PC-9 (cell line): ENCODE measurements around the gene C1QTNF7. TPM values are rescaled to one million over a fixed set of nuclear protein-coding genes. Genes with fewer than 3 reads are reported as not detected.

Experiments used
- BruUV-seq: library from RNA; stranded (reverse); fragments of 400-500 nt; replicated peaks from 2 replicates; lab custom pipeline; 2021; lab: Mats Ljungman, UMichigan
- CTCF ChIA-PET: fragments of 300-600 bp; sonication (Branson Sonifier 250); formaldehyde crosslinking; loops from one replicate; lab custom pipeline; 2022; ENCODE audit warnings: antibody characterized with exemption; lab: Charles Lee
- POLR2A ChIA-PET: fragments of 300-600 bp; sonication (Branson Sonifier 250); formaldehyde crosslinking; loops from one replicate; lab custom pipeline; 2022; ENCODE audit warnings: antibody characterized with exemption; ENCODE audit not compliant: unreplicated experiment; lab: Charles Lee
- DNase-seq, 2 experiments: peaks; one replicate each; pipeline versions ENCODE4 v3.0.0 to v3.0.0-alpha.2; 2015 to 2022; ENCODE audit warnings: mixed read lengths in 1 of 2
- H2AFZ ChIP-seq: fragments of 200-600 bp; sonication (generic); 2 replicates; pipeline ENCODE4 v1.8.1; 2017; ENCODE audit warnings: antibody characterized with exemption
- H3F3A ChIP-seq: fragments of 200-600 bp; sonication (generic); 2 replicates; pipeline ENCODE4 v1.8.1; 2017; ENCODE audit warnings: antibody characterized with exemption, mild to moderate bottlenecking, low read depth; ENCODE audit not compliant: insufficient read depth
- H3K27ac ChIP-seq: fragments of 200-600 bp; sonication (generic); 2 replicates; pipeline ENCODE4 v1.6.1; 2016; ENCODE audit warnings: mixed run types
- H3K27me3 ChIP-seq: fragments of 200-600 bp; sonication (generic); 2 replicates; pipeline ENCODE4 v1.6.1; 2016; ENCODE audit warnings: low read depth, mixed run types; ENCODE audit not compliant: insufficient read depth
- H3K36me3 ChIP-seq: fragments of 200-600 bp; sonication (generic); 2 replicates; pipeline ENCODE4 v1.6.1; 2016; ENCODE audit warnings: low read depth, mixed run types
- H3K4me1 ChIP-seq: fragments of 200-600 bp; sonication (generic); replicated peaks from 2 replicates; pipeline ENCODE4 v1.6.1; 2016; ENCODE audit warnings: mixed run types; ENCODE audit not compliant: insufficient read depth
- H3K4me2 ChIP-seq: fragments of 200-600 bp; sonication (generic); 2 replicates; pipeline ENCODE4 v1.6.1; 2017; ENCODE audit warnings: mixed run types
- H3K4me3 ChIP-seq: fragments of 200-600 bp; sonication (generic); 2 replicates; pipeline ENCODE4 v1.6.1; 2016; ENCODE audit warnings: mixed run types
- H3K79me2 ChIP-seq: fragments of 200-600 bp; sonication (generic); 2 replicates; pipeline ENCODE4 v1.6.1; 2017; ENCODE audit warnings: low read depth, mixed run types
- H3K9me2 ChIP-seq: fragments of 200-600 bp; sonication (generic); 2 replicates; pipeline ENCODE4 v1.8.1; 2017; ENCODE audit warnings: mild to moderate bottlenecking; ENCODE audit not compliant: insufficient read depth
- H3K9me3 ChIP-seq: fragments of 200-600 bp; sonication (generic); 2 replicates; pipeline ENCODE4 v1.8.1; 2016; ENCODE audit warnings: low read depth; ENCODE audit not compliant: insufficient read depth
- H4K20me1 ChIP-seq: fragments of 200-600 bp; sonication (generic); 2 replicates; pipeline ENCODE4 v1.8.1; 2017; ENCODE audit not compliant: insufficient read depth
- EZH2 ChIP-seq: fragments of 200-600 bp; sonication (generic); IDR thresholded peaks from 2 replicates; pipeline ENCODE4 v1.8.0; 2017; ENCODE audit warnings: antibody characterized with exemption, low read depth
- intact Hi-C: fragments of 100-400 bp; cut with micrococcal nuclease; formaldehyde crosslinking; loops from one replicate; pipeline ENCODE4 v1.10.0; 2022; ENCODE audit not compliant: unreplicated experiment
- total RNA-seq: library from RNA; stranded (reverse); gene quantifications from 2 replicates; pipeline ENCODE4 v1.2.3, GENCODE V29; 2021
- TF ChIP-seq, protein P1 (sequence below): fragments of 200-600 bp; sonication (generic); conservative IDR thresholded peaks from 2 replicates; pipeline ENCODE4 v1.6.1; 2017; ENCODE audit warnings: mixed run types, antibody characterized with exemption, mild to moderate bottlenecking, moderate library complexity

The C1QTNF7 gene
- total RNA-seq, 1 experiment from 2014 or later = not detected

DNA sequence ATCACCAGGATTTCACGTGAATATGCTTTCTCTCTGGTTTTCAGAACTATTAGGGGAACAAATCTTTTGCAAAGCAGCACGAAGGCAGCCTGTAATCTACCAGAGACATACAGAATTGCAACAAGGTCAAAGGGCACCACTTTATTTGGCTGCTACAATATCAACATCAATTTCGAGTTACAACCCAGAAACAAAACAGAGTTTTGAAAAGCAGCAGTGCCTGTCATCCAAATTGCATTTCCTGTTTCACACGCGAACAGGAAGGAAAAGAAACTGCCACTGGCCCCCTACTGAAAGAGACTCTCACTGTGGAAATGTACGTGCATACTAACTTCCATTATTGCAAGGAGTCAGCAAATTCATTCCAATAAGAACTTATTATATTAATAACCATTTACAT is 17.1 kb upstream of the C1QTNF7 start:
- Histone ChIP-seq H3K27ac (no peak overlapping the region), H3K9me2 (no peaks in the 10 kb centered on the region), H3K9me3 (no peaks in the 10 kb centered on the region), H2AFZ (no peak overlapping the region), H4K20me1 (no peaks in the 10 kb centered on the region), H3K79me2 (no peaks in the 10 kb centered on the region), H3K4me3 (no peak overlapping the region), H3K4me1 (no peaks in the 10 kb centered on the region), H3K27me3 (no peaks in the 10 kb centered on the region), H3F3A (no peaks in the 10 kb centered on the region), H3K4me2 (no peak overlapping the region), H3K36me3 (no peaks in the 10 kb centered on the region)
- POLR2A ChIA-PET = no interaction called here
- CTCF ChIA-PET = no interaction called here
- no peak for TF ChIP-seq EZH2
- TF ChIP-seq, protein P1, sequence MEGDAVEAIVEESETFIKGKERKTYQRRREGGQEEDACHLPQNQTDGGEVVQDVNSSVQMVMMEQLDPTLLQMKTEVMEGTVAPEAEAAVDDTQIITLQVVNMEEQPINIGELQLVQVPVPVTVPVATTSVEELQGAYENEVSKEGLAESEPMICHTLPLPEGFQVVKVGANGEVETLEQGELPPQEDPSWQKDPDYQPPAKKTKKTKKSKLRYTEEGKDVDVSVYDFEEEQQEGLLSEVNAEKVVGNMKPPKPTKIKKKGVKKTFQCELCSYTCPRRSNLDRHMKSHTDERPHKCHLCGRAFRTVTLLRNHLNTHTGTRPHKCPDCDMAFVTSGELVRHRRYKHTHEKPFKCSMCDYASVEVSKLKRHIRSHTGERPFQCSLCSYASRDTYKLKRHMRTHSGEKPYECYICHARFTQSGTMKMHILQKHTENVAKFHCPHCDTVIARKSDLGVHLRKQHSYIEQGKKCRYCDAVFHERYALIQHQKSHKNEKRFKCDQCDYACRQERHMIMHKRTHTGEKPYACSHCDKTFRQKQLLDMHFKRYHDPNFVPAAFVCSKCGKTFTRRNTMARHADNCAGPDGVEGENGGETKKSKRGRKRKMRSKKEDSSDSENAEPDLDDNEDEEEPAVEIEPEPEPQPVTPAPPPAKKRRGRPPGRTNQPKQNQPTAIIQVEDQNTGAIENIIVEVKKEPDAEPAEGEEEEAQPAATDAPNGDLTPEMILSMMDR = no peak
- BruUV-seq = no TSS peak
- intact Hi-C loops = no loop called here
- no peak for DNase-seq

DNA sequence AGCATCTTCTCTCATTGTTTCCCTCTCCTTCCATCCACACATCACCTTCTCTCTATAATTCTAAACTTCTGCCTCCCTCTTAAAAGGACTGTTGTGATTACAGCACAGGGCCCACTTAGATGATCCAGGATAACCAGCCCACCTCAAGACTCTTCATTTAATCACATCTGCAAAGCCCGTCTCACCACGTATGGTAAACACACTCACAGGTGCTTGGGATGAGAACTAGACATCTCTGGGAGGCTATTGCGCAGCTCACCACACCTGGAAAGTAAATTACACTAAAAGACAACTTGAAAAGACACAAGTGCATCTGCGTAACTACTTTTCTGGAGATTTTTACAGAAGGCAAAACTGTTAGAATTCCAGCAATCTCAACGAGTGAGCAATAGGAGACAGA is 15.4 kb upstream of the C1QTNF7 start:
- Histone ChIP-seq H3K4me1 (no peaks in the 10 kb centered on the region), H3K9me3 (no peaks in the 10 kb centered on the region), H3F3A (no peaks in the 10 kb centered on the region), H3K27me3 (no peaks in the 10 kb centered on the region), H4K20me1 (no peaks in the 10 kb centered on the region), H3K27ac (no peak overlapping the region), H3K9me2 (no peaks in the 10 kb centered on the region), H3K4me3 (no peak overlapping the region), H3K79me2 (no peaks in the 10 kb centered on the region), H3K4me2 (no peak overlapping the region), H2AFZ (no peak overlapping the region), H3K36me3 (no peaks in the 10 kb centered on the region)
- ChIA-PET CTCF (no interaction called here), POLR2A (no interaction called here)
- TF ChIP-seq EZH2 = no peak
- TF ChIP-seq, protein P1 = no peak
- intact Hi-C loops = no loop called here
- no TSS peak for BruUV-seq
- DNase-seq = no peak

DNA sequence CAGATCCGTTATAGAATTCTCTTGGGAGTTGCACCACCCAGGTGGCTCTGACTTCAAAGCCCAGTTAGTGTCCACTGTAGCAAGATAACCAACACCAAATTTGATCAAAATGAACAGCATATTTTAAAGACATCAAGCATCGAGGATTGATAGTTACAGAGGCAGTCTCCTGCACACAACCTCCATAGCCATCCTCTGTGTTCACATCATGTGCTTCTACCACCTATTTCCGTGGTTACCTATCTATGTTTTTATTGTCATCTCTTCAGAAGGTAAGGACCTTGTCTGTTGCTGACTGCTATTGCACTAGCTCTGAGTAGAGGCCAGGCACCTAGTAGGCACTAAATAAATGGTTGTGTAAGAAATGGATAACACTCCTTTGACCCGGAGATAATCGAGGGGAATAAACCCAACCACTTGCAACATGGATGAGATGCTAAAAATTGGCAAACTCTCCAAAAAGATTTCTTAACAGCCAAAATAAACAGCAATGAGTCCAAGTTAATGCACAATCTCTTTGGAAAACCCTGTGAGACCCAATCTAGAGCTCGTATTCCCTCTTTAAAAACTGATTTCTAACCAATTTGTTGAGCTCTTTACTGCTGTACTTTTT is 14.7 kb upstream of the C1QTNF7 start:
- TF ChIP-seq, protein P1 = no peak
- TF ChIP-seq EZH2 = no peak
- Histone ChIP-seq H3K27me3 (no peaks in the 10 kb centered on the region), H3K79me2 (no peaks in the 10 kb centered on the region), H3K9me2 (no peaks in the 10 kb centered on the region), H3K4me2 (no peak overlapping the region), H3K9me3 (no peaks in the 10 kb centered on the region), H3F3A (no peaks in the 10 kb centered on the region), H2AFZ (no peak overlapping the region), H3K36me3 (no peaks in the 10 kb centered on the region), H3K4me1 (no peaks in the 10 kb centered on the region), H3K4me3 (no peak overlapping the region), H3K27ac (no peak overlapping the region), H4K20me1 (no peaks in the 10 kb centered on the region)
- no peak for DNase-seq
- CTCF ChIA-PET = no interaction called here
- POLR2A ChIA-PET = no interaction called here
- no TSS peak for BruUV-seq
- intact Hi-C loops = no loop called here
